Posterior cingulate gyrus (tissue), 11 donors: ENCODE measurements around the gene TMEM74B.
A peak's percentile ranks its signal among the peaks of the same experiment; 100 is the strongest.
"Not testable (repeated sequence)": the region's sequence is repeated elsewhere in the genome, so short reads cannot be mapped to it uniquely, and the experiment has no call there.

ENCODE experiments used
- DNase-seq, 10 donors: peaks; one replicate each; pipeline versions ENCODE4 v3.0.0 to v3.0.0-alpha.2; 2020 to 2021; ENCODE audit warnings: mixed read lengths in 3 of 10
- intact Hi-C: fragments of 100-400 bp; cut with DNase I; formaldehyde crosslinking; loops from one replicate; pipeline ENCODE4 v1.15.1; 2023

The TMEM74B gene

GRCh38 chr20:1184638-1185315 is at the start of gene TMEM74B:
Gene TMEM74B (minus strand): TSS chr20:1184981. CDS start chr20:1183801, 1,180 bp downstream.
- DNase-seq, result peak in 4 of 10 donors; percentile 14 to 88 (median 50)
- intact Hi-C loops, result no loop called here

GRCh38 chr20:1232286-1233111 is 47.7 kb upstream of the TMEM74B start:
- no peak for DNase-seq
- intact Hi-C loops, result no loop called here

DNA sequence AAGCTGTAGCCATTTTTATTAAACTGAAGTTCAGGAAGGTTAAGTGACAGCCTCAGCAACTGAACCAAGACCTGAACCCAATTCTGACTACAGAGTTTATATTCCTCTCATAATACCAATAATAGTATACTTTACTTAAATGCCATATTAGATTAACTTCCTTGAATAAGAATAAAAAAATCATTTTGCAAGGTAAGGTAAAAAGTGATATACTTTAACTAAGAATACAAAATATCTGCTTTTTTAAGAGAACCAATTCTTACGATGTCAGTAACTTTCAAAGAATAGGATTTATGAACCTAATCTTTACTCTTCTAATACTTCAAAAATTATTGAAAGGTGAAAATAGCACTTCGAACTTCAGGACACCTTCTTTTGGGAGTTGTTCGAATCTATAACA is 44.8 kb upstream of the TMEM74B start:
- DNase-seq, result no peak
- intact Hi-C loops, result no loop called here

- DNase-seq, result peak; percentile 50 to 96 (median 74)
Measured at GRCh38 chr20:1225783-1226654, 41.2 kb upstream of the TMEM74B start, which contains the start of gene RAD21L1. Gene RAD21L1 (plus strand): TSS chr20:1226044. CDS start chr20:1228454, 2,410 bp downstream.

DNA sequence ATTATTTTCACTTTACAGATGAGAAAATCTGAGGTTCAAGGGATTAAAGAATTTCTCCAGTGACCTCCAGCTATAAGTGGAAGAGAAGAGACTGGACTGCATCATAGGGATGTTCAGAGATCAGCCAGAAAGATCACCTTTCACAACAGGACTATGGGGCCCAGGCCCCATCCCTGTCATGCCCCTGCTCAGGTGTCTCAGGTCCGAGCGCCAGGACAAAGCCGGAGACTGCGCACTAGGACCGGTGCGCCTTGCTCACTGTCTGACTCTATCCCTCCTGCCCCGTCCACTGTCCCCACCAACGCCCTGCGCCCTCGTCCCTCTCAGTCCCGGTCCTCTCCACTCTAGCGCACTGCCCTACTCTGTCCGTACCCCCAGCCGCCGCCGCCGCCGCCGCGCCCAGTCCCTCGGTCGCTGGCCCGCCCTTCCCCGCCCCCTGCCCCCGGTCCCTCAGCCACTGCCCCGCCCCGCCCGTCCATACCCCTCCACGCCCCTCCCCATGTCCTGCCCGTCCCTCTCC is 40.5 kb upstream of the TMEM74B start:
- intact Hi-C loops, result no loop called here
- peak in 1 of 10 donors; percentile 82 for DNase-seq

More at GRCh38 chr20:1225783-1226654, 41.2 kb upstream of the TMEM74B start, which contains the start of gene RAD21L1:
- intact Hi-C loops, result no loop called here

- DNase-seq, result peak in 3 of 10 donors; percentile 46 to 67 (median 59)
- intact Hi-C loops, result no loop called here
Measured at GRCh38 chr20:1224205-1224890, 39.6 kb upstream of the TMEM74B start.

DNA sequence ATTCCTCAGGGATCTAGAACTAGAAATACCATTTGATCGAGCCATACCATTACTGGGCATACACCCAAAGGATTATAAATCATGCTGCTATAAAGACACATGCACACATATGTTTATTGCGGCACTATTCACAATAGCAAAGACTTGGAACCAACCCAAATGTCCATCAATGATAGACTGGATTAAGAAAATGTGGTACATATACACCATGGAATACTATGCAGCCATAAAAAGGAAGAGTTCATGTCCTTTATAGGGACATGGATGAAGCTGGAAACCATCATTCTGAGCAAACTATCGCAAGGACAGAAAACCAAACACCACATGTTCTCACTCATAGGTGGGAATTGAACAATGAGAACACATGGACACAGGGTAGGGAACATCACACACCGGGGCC is 38.0 kb upstream of the TMEM74B start:
- DNase-seq, intact Hi-C loops: not testable (repeated sequence)

GRCh38 chr20:1216527-1217427 is 32.0 kb upstream of the TMEM74B start:
- DNase-seq, intact Hi-C loops: not testable (repeated sequence)

GRCh38 chr20:1215386-1216170 is 30.8 kb upstream of the TMEM74B start:
- intact Hi-C loops, result no loop called here
- no peak for DNase-seq

GRCh38 chr20:1214838-1215261 is 30.1 kb upstream of the TMEM74B start:
- intact Hi-C loops, result no loop called here
- DNase-seq, result no peak

GRCh38 chr20:1212607-1213396 is 28.0 kb upstream of the TMEM74B start:
- intact Hi-C loops, result loop anchor here (2.0 kb wide), 1 partner anchor 394 kb away; no protein-coding TSS in a partner anchor
- peak; percentile 53 to 95 (median 73) for DNase-seq

DNA sequence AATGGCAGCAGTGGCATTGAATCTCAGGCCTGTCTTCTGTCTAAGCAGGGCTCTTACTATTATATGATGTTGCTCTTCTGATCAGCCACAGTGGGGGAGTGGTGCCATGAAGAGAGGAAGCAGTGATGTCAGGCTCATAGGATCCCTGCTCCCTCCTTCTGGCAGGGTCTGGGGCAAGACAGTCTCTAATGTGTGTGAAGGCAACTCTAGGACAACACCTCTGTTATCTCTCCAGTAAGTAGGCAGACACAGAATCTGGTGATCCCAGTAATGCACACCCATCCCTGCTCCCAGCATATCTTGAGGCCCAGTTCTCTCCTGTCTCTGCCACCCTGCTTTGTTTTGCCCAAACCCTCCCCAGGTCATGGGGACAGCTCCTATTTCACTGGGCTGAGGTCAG is 27.2 kb upstream of the TMEM74B start:
- intact Hi-C loops, result loop anchor here (2.0 kb wide), 1 partner anchor 393 kb away; no protein-coding TSS in a partner anchor
- no peak for DNase-seq

- DNase-seq, result no peak
- intact Hi-C loops, result no loop called here
Measured at GRCh38 chr20:1210501-1210900, 25.7 kb upstream of the TMEM74B start.

DNA sequence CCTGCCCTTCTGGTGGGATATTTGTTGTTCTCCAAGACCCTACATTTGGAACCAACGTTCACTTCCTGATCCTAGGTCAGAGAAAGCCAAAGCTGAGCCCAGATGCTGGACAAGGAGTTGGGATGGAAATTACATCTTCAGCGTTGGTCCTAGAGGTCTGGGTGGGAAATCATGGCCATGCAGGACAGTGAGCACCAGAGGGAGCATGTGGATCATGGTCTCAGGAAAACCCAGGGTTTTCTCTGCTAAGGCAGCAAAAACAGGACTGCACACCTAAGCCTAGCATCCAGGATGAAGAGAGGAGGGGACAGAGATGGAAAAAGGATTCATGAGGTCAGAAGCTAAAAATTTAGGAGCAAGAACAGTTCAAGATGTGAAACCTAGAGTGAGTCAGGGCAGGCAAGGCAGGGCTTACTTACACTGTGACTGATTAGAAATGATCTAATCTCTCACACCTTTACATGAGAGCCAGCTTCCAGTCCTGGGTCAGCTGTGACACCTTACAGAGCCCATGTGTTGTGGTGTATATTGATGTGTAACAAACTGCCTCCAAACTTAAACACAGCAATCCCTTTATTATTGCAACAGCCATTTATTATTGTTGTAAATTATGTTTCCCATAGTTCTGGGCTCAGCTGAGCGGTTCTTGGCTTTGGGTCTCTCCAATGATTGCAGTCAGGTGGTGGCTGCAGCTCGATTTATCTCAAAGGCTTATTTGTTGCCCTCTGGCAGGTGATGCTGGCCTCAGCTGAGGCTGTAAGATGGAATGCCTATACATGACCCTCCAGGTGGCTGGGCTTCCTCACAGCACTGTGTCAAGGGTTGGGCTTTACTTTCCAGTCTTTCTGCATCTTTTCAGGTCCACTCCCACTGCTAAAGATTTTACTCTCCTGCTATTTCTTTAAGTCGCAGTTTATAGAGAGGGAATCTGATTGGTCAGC is 24.9 kb upstream of the TMEM74B start:
- intact Hi-C loops, result no loop called here

DNA sequence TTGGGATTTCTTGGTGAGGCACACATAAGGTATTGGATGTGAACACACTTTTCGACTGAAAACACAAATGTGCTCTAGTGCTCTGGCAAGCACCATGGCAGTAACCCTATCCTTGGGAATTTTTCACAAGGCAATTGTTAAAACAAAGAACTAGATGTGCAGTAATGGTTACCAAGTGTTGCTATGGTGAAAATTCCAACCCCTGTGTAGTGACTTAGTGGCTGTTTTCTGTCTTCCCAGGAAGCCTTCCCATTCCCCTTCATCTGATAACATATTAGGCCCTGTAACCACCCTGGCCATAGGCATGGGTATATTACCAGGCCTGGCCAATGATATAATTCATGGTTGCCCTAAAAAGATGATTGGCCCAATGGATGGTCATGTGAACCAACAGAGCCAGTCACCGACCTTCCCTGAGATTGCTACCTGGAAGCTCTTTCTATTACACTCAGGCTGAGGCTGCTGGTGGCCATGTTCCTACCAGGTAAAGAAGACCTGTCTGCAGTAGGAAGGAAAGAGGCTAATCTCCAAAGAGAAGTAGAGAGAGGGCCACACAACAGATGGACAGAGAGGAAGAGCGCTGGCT is 22.6 kb upstream of the TMEM74B start:
- no peak for DNase-seq
- intact Hi-C loops, result no loop called here

More for the DNA sequence above, 24.9 kb upstream of the TMEM74B start:
- no peak for DNase-seq
